Left colon (tissue), 2 donors: ENCODE data around the gene ABHD12B. TPM values are rescaled to one million over a fixed set of nuclear protein-coding genes. Genes with fewer than 3 reads are reported as not detected.

ENCODE experiments used
- ATAC-seq: fragments of 200-7000 bp; cut with Tn5 transposase; one replicate; pipeline ENCODE4 v1.9.1; 2020; ENCODE audit warnings: mild to moderate bottlenecking, moderate library complexity
- DNase-seq, 2 donors: peaks; one replicate each; pipeline ENCODE4 v3.0.0-alpha.2; 2020
- intact Hi-C, 2 donors: fragments of 100-400 bp; cut with DNase I in 1 of 2; cut with micrococcal nuclease in 1 of 2; formaldehyde crosslinking; loops; one replicate each; pipeline versions ENCODE4 v1.11.2 to v1.14.0; 2022; cut with DNase I, micrococcal nuclease
- total RNA-seq, 2 donors: library from RNA; stranded (reverse); fragmentation: NEBNext Ultra II Directional; extraction: Animal tissue kit (Norgen Biotek cat#: 25700); gene quantifications; one replicate each; pipeline ENCODE4 v1.2.1, GENCODE V29; 2021
- donor health status: DM: no; HTN: no; CAD: no.
- donor health status: DM: yes; HTN: yes; CAD: no.

ABHD12B gene
- total RNA-seq, 2 donors from 2014 or later, result 3.9 to 12.7 TPM

DNA sequence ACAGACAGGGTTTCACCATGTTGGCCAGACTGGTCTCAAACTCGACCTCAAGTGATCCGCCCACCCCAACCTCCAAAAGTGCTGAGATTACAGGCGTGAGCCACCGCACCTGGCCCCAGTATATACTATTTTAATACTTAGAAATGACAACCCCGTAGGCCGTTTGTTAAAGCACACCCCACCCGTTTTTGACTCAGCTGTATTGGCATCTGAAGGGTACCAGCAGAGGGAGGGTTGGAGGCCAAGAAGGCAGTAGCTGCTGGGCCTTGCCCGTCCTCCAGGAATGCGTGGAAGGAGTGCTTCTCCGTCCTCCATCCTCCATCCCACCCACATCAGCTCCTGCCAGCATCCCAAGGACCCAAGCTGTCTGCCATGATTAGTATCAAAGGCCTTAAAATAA lies 34.6 kb upstream of the ABHD12B start:
- ATAC-seq, result no peak
- intact Hi-C loops, result no loop called here
- no peak for DNase-seq

DNA sequence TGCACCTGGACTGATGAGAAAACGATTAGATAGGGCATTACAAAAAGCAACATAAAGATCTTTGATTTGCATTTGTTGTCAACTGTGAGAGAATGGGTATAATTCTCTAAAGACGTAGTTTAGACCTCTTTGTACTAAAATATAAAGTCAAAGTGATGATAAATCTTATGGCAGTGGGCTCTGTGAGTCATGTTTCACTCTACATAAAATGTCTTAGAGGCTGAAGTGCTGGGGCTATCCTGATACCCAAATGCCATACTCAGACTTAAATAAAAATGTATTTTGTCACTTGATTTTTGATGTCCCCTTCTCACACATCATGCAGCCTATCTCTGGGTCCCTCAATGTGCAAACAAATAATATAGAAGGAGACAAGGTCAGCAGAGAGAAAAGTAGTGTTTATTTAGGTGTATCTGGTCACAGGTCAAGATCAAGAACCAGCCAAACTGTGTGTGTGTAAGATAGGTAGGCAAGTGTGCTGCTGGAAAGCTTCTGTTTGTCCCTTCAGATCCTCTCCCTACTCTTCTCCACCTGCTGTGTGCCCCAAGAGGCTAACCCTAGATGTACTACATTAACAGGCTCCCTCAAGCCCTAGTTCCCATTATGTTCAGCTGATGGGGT lies 33.9 kb upstream of the ABHD12B start:
- ATAC-seq, result no peak
- no peak for DNase-seq
- intact Hi-C loops, result no loop called here

DNA sequence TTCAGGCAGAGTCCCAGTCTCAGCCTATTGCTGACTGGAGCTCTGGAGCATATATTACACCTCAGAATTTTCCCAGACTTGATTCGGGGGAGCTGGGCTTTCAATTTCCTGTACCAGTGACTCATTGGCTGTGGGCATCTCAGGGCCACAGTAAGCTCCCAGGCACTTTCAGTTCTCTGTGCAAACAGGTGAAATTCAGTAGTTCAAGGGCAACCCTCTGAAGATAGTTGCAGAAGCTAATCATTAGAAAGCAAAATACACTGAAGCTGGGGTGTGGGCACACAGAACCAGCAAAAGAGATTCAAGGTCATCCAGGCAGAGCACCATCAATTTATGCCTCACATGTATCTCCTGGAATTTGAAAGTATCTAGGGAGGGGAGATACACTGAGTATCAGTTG lies 32.8 kb upstream of the ABHD12B start:
- no peak for DNase-seq
- intact Hi-C loops, result no loop called here
- no peak for ATAC-seq

DNA sequence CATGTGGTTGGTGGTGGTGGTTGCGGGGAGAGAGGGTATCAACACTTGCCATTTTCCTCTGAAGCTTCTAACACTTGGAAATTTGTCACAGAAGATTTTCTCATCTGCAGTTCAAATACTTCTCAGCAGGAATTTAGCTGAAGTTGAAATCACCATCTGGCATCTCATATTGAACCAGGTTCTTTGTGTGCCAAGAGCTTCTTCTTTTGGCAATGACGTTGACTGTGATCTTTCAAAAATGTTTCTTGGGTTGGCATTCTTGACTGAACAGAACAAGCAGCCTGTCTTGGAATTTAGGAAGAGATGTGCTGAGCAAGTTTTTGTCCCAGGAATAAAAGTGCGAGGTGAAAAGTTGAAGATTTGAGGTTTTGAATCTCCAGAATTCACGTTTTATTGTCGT lies 32.2 kb upstream of the ABHD12B start:
- DNase-seq (no peak), ATAC-seq (no peak)
- intact Hi-C loops, result no loop called here

DNA sequence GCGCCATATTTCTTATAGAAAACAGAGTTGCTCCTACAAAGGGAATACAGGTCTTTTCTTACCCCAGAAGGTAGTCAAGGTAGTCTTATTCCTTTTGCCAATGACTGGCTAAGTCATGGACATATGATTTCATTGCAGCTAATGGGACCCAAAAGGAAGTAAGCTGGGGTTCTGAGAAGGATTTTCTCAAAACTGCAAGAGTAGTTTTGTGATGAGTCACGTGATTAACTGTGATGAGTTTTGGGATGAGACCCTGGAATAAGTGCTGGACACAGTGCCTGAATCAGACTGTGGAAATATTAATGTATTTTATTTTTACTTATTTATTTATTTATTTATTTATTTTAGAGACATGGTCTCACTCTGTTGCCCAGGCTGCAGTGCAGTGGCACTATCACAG lies 27.5 kb upstream of the ABHD12B start:
- DNase-seq (no peak), ATAC-seq (no peak)
- intact Hi-C loops, result no loop called here

DNA sequence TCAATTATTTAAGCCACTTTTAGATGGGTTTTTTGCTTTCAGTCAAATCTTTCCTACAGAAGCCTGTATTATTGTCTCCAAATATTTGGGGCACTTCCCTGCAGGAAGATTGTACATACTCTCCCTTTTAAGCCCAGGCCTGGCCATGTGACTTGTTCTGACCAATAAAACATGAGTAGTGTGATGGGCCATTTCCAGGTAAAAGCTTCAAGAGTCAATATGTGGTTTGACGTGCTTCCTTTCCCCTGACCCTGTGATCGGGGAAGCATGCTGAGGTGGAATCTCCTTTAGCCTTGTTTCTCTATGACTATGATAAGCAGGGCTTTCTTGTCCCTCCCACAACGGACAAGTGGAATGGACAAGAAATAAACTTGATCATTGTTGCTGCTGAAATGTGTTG lies 26.7 kb upstream of the ABHD12B start:
- ATAC-seq (no peak), DNase-seq (no peak)
- intact Hi-C loops, result no loop called here

DNA sequence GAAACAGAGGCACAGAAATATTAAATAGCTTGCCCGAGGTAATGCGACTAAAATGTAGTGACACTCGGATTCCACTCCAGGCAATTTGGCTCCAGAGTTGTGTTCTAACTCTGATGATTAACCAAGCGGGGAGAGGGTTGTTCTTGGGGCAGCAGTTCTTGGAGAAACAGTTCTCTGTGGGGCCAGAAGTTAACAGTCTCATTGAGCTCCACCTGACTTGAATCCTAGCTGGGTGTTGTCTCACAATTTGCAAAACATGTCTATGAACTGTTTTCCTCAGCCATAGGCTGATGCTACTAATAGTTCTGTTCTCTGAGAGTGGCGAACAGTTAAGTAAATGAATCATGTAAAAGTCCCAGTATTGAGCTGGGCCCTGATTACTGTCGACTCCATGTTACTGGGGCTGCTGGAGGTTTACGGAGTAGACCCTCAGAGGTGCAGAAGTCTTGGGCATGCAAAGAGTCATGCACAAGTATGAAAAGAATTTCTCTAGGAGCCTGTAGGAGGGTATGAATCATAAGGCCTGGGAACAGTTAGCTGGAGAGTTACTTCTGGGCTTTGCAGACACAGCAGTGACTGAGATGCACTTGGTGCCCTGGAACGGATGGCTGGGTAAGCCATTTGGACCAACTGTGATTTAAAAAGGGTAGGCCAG lies 25.5 kb upstream of the ABHD12B start:
- intact Hi-C loops, result no loop called here
- DNase-seq (no peak), ATAC-seq (no peak)

DNA sequence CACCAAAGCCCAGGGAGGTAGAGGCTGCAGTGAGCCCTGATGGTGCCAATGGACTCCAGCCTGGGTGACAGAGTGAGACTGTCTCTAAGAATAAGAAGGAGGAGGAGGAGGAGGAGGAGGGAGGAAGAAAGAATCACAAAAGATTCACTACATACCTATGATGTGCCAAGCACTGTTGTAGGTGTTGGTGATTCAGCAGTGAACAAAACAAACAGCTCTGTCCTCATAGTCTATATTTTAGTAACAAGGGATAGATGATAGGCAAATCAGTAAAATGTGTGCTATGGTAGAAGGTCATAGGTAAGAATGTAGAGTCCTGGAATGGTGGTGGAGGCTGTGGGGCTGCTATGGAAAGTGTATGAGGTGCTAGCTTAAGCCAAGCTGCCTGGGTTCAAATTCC lies 18.0 kb upstream of the ABHD12B start:
- DNase-seq (no peak), ATAC-seq (no peak)
- intact Hi-C loops, result loop anchor here in 1 of 2 donors (10.0 kb wide), 1 partner anchor 69 kb away; no protein-coding TSS in a partner anchor

DNA sequence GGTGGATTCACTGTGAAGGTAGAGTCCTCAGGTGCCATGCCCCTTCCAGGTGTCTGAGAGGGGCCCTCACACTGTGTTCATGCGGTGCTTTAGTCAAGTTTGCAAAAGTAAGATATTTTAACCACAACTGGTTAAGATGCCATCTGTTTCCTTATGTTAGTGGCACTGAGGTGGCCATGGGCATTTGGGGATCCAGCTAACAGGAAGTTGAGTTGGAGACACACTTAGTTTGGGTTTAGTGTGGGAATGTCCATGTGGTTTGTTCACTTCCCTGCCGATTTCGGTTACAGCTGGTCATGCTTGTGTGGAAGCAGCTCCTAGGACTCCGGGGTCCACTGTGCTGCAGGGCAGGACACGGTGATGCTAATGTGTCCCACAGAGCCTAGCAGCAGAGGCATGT lies 17.3 kb upstream of the ABHD12B start:
- no peak for ATAC-seq
- intact Hi-C loops, result loop anchor here in 1 of 2 donors (10.0 kb wide), 1 partner anchor 70 kb away; no protein-coding TSS in a partner anchor
- DNase-seq, result no peak

DNA sequence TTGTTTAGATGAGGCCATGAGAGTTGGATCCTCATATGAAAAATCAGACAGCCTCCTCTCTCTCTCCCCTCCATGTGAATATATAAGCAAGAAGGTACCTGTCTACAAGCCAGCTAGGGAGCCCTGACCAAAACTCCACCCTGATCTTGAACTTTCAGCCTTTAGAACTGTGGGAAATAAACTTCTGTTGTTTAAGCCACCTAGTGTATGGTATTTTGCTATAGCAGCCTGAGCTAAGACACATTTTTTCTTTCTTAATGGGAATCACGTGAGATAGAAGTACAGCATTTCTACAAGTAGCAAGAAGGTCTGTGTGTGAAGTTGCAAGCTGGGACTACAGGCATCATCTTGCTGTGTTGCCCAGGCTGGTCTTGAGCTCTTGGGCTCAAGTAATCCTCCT lies 16.3 kb upstream of the ABHD12B start:
- DNase-seq (no peak), ATAC-seq (no peak)
- intact Hi-C loops, result loop anchor here in 1 of 2 donors (10.0 kb wide), 1 partner anchor 71 kb away; no protein-coding TSS in a partner anchor

DNA sequence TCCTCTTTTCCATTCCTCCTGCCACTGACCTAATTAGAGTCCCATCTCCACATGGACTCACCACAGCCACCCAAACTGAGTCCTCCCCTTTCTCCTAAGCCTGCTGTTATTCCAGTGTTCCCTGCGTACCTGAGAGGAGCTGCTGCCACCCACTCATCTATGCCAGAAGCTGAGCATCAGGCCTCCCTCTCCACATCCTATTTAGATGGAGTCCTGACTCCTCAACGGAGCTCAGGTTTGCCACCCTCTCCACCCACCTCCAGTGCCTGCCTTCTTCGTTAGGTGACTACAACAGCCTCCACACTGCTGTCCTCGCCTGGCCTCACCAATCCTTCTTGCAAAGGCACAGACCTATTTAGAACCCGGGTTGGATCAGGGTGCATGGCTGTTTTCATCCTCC lies 15.2 kb upstream of the ABHD12B start:
- ATAC-seq, result no peak
- intact Hi-C loops, result loop anchor here in 1 of 2 donors (10.0 kb wide), 1 partner anchor 72 kb away; no protein-coding TSS in a partner anchor
- no peak for DNase-seq

DNA sequence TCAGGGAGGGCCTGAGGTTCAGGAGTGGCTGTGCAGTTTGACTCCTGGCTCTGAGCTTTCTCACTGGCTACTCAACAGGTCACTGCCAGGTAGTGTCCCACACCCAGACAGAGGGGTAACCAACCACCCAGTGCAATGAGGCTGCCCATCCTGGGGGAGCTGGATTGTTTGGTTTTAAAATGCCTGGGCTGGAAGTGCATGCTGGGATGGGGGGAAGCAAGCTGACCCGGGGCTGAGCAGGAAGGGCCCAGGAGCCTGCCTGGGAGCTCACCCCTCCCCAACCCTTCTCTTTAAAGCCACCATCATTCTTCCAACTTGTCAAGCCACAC lies 12.6 kb upstream of the ABHD12B start:
- DNase-seq (no peak), ATAC-seq (no peak)
- intact Hi-C loops, result loop anchor here in 1 of 2 donors (10.0 kb wide), 1 partner anchor 74 kb away; no protein-coding TSS in a partner anchor

DNA sequence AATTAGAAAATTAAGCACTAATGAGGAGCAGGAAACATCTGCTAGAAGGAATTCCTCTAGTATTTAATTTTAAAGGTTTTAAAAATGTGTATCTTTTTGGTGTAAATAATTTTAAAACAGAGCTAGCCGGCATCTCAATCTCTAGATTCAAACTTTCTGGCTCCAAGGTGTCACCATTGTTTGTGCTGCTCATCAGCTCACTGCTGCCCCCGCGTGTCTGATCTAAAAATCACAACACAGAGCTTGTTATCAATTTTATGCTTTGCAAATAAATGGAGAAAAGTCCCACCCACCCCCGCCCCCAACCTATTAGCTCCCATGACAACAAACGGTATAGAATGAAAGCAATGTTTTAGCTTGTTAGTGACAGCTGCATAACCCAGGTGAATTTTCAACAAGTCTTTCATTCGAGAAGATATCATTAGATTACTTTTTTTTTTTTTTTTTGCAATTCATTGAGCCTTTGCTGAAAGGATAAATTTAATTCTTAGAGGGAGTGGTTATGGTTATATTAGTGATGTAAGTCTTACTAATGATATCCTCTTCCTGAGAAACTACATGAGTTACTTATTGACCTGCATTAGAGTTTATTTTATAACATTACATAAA lies 11.3 kb upstream of the ABHD12B start:
- intact Hi-C loops, result no loop called here
- ATAC-seq, result peak; percentile 81
- DNase-seq, result peak; percentile 72 to 86

DNA sequence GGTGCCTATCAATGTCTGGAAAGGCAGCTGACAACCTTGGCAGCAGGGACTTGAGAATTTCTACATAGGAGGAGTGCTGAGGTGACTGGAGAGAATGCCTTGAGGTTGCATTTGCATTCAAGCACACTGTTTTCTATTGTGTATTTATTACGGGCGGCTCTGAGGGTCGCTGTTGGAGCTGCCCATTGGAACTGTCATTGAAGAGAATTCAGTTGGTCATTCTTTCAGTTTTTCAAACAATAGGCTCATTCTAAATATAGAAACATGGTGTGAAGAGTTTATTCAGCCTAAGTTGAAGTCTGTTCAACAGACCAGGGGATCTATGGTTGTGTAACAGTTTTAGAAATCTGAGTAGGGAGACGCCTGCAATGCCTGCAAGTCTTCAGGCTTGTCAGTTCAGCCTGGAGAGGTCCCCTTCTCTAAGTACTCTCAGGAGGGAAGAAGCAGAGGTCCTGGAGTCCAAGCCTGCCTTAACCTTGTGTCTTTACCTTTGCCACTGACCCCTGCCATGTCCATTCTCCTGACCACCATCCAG lies 9.8 kb upstream of the ABHD12B start:
- intact Hi-C loops, result no loop called here
- no peak for ATAC-seq
- DNase-seq, result no peak

DNA sequence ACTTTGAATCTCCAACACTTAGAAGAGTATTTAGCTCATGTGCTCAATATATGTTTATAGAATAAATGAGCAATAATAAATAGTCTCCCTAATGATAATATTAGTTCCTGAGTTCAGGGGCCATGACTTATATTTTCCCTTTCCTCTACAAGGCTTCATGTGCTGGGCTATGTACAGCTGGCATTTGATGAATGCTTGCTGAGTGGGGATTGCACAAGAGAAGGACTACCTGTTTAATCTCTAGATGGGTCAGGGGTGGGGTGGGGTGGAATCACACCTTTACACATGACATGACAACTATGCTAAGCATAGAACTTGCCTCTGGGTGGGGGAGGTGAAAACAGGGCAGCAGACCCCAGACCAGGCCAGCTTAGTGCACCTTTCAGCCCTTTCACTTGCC lies 7.6 kb upstream of the ABHD12B start:
- DNase-seq (no peak), ATAC-seq (no peak)
- intact Hi-C loops, result no loop called here

DNA sequence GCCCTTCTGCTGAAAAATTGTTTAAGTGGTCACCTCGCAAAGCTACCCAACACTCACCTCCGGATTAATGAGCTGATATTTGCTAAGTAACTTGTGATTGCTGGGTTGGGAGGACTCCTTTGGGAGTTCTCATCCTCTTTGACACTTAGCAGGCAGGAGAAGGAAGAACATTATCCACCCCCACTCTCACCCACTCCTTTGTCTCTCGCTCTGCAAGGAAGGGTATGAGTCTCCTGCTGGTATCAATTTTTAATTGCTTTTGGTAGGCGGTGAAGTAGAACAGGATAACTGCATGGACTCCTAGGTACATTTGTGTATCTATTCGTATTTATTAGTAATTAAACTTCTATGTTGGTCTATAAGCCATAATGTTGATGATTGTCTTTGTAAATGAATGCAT lies 6.9 kb upstream of the ABHD12B start:
- no peak for ATAC-seq
- intact Hi-C loops, result no loop called here
- no peak for DNase-seq

DNA sequence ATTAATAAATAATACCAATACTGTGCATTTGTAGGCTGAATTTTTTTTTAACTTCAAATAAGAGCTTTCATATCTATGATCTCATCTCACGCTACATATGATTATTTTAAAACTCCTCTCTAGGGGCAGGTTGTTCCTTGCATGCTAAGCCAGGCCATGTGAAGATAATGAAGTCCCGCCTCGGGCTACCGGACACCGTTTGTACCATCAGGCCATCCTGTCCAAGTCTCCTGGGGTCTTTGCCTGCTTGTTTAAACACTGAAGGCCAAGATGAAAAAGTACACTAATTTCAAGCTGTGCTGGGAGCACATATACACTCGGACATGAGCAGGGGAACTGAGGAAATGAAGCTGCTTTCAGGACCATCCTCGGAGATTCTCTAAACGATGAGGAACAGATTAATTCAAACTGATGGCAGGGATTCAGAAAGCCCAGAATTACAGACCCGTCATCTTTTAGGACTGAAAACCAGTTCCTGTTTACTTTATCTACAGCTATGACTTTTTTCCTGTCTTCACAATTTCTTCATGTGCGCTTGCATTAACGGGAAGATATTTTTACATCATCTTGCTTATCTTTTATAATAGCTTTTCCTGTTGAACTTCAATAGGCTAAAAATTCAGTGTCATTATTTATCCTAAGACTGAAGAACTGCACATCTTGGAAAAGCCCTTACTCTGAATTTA lies 6.3 kb upstream of the ABHD12B start:
- DNase-seq (no peak), ATAC-seq (no peak)
- intact Hi-C loops, result no loop called here

DNA sequence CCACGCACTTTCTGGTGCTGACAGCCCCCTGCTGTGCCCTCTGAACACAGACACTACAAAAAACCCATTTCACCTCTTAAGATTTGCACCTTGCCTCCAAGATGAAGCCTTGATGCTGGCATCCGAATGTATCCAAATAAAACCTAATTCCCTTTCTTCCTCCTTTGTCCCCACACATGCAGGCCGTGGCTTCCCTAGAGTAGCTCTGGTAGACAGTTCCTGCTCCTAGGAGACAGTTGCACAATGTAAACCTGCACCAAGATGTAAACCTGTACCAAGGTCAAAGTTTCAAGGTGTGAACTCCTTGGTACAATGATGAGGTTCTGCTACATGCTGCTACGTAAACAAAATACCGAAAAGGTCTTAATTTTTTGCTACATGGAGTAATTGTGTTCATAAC lies 625 bp upstream of the ABHD12B start:
- ATAC-seq, result peak; percentile 94
- intact Hi-C loops, result no loop called here
- DNase-seq, result peak; percentile 26 to 60

DNA sequence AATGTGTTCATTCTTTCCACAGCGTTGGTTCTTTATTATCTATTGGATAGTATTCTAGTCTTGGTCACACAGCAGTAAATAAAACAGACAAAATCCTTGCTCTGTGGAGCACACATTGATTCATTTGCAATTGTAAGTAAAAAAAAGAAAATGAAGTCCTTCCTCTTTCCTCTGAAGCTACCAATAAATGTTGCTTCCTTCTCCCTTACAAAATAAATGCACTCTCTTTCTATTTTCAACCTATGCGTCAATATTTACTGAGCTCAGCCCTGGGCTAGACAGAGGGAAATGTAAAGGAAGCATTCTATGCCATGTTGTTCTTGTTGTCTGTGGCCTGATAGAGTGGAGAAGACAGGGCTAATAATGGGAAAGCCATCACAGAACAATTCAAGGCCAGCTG lies 2.9 kb downstream of the ABHD12B start:
- intact Hi-C loops, result no loop called here
- ATAC-seq (peak; percentile 41), DNase-seq (no peak)
